Muscle of arm (tissue), 12 donors: ENCODE measurements around the gene PRSS2. TPM values are rescaled to one million over a fixed set of nuclear protein-coding genes. Genes with fewer than 3 reads are reported as not detected.

ENCODE experiments used
- polyA plus RNA-seq, 12 donors: library from polyadenylated mRNA; unstranded; fragments of 120-200 nt; gene quantifications; one replicate each; pipeline ENCODE4 v1.2.1, GENCODE V29; 2013; ENCODE audit not compliant: insufficient read length in 12 of 12

Gene PRSS2
- polyA plus RNA-seq, 12 donors = 0.28 TPM; not detected in 11

Other genes starting within 250 kb of the PRSS2 start
- under 1 TPM in 1 of 12 donors, not detected in 11; 0.18 TPM for gene PRSS1, start 21.5 kb upstream of the PRSS2 start, polyA plus RNA-seq
- 10 to 100 TPM in 3 of 12 donors, 1 to 10 TPM in 8, not detected in 1; 2.1 to 34.3 (median 5.1) TPM for gene EPHB6, start 84.1 kb downstream of the PRSS2 start, polyA plus RNA-seq
- gene TRPV6, start 114.8 kb downstream of the PRSS2 start, polyA plus RNA-seq = 1 to 10 TPM in 1 of 12 donors, under 1 TPM in 9, not detected in 2; 0.09 to 1.8 (median 0.18) TPM
- gene TRPV5, start 162.8 kb downstream of the PRSS2 start, polyA plus RNA-seq = under 1 TPM in 6 of 12 donors, not detected in 6; 0.05 to 0.18 (median 0.10) TPM
- gene LLCFC1, start 168.5 kb downstream of the PRSS2 start, polyA plus RNA-seq = under 1 TPM in 7 of 12 donors, not detected in 5; 0.21 to 0.70 (median 0.52) TPM
- gene KEL, start 191.4 kb downstream of the PRSS2 start, polyA plus RNA-seq = 1 to 10 TPM in 9 of 12 donors, under 1 TPM in 1, not detected in 2; 0.54 to 3.2 (median 1.6) TPM